Activated CD4-positive, alpha-beta T cell treated with anti-CD3 and anti-CD28 coated beads for 36 hours (primary cell): ENCODE data around the gene KIF9. TPM values are rescaled to one million over a fixed set of nuclear protein-coding genes. Genes with fewer than 3 reads are reported as not detected.
A peak's percentile ranks its signal among the peaks of the same experiment; 100 is the strongest.
"Not testable (repeated sequence)": the region's sequence is repeated elsewhere in the genome, so short reads cannot be mapped to it uniquely, and the experiment has no call there.

Experiments used
- ATAC-seq: fragments of 200-7000 bp; cut with Tn5 transposase; one replicate; pipeline ENCODE4 v1.10.0; 2021; ENCODE audit warnings: mild to moderate bottlenecking, moderate library complexity
- CTCF ChIA-PET: fragments of 350-600 bp; sonication (Branson Sonifier 250); formaldehyde crosslinking; loops from one replicate; lab custom pipeline; 2021; ENCODE audit warnings: antibody characterized with exemption; lab: Charles Lee
- POLR2A ChIA-PET: fragments of 350-600 bp; sonication (Branson Sonifier 250); formaldehyde crosslinking; loops from one replicate; lab custom pipeline; 2021; ENCODE audit warnings: antibody characterized with exemption, inconsistent platforms; lab: Charles Lee
- DNase-seq: peaks from one replicate; pipeline ENCODE4 v3.0.0-alpha.2; 2020
- H3K27ac Mint-ChIP-seq: one replicate; pipeline ENCODE4 v1.8.0; 2021; ENCODE audit warnings: mixed read lengths
- H3K27me3 Mint-ChIP-seq: one replicate; pipeline ENCODE4 v1.8.0; 2021; ENCODE audit warnings: mixed read lengths
- H3K36me3 Mint-ChIP-seq: one replicate; pipeline ENCODE4 v1.8.0; 2021; ENCODE audit warnings: low read depth, mixed read lengths
- H3K4me1 Mint-ChIP-seq: one replicate; pipeline ENCODE4 v1.8.0; 2021; ENCODE audit warnings: mixed read lengths
- H3K4me3 Mint-ChIP-seq: one replicate; pipeline ENCODE4 v1.8.0; 2021; ENCODE audit warnings: mild to moderate bottlenecking, moderate library complexity, mixed read lengths
- H3K9me3 Mint-ChIP-seq: one replicate; pipeline ENCODE4 v1.8.0; 2021; ENCODE audit warnings: low read depth, mixed read lengths
- intact Hi-C, 2 experiments: fragments of 100-400 bp; cut with DNase I in 1 of 2; cut with micrococcal nuclease in 1 of 2; formaldehyde crosslinking; loops; one replicate each; pipeline versions ENCODE4 v1.14.2 to v1.15.1; 2022 to 2024; cut with DNase I, micrococcal nuclease
- total RNA-seq, 2 experiments: library from RNA; stranded (reverse); gene quantifications; one replicate each; pipeline ENCODE4 v1.2.3, GENCODE V29; 2021

The KIF9 gene
- total RNA-seq, 2 experiments from 2014 or later, result 2.7 to 5.3 TPM

GRCh38 chr3:47291754-47292420 lies 9.3 kb upstream of the KIF9 start:
- intact Hi-C loops, H3K27ac Mint-ChIP-seq, ATAC-seq, H3K9me3 Mint-ChIP-seq, DNase-seq, POLR2A ChIA-PET, H3K27me3 Mint-ChIP-seq, H3K4me3 Mint-ChIP-seq: not testable (repeated sequence)
- peaks cover 29% of the 10 kb centered on the region for H3K4me1 Mint-ChIP-seq
- H3K36me3 Mint-ChIP-seq, result peaks cover 30% of the 10 kb centered on the region
- CTCF ChIA-PET, result interaction anchor here (0.8 kb wide), 1 partner anchor 248 kb away, joined by 3 read pairs; no protein-coding TSS in a partner anchor

- Mint-ChIP-seq H3K9me3 (no peaks in the 10 kb centered on the region), H3K27me3 (no peaks in the 10 kb centered on the region), H3K4me1 (peaks cover 30% of the 10 kb centered on the region), H3K27ac (no peak overlapping the region), H3K36me3 (peaks cover 33% of the 10 kb centered on the region), H3K4me3 (no peak overlapping the region)
- DNase-seq (no peak), ATAC-seq (no peak)
- intact Hi-C loops, result no loop called here
- CTCF ChIA-PET, result interaction anchor here (0.6 to 0.8 kb wide), 2 partner anchors 127 to 247 kb away, joined by 3 read pairs; no protein-coding TSS in a partner anchor
- POLR2A ChIA-PET, result no interaction called here
Observed at GRCh38 chr3:47291158-47291753, 8.7 kb upstream of the KIF9 start.

GRCh38 chr3:47288966-47289910 lies 6.6 kb upstream of the KIF9 start:
- ATAC-seq (no peak), DNase-seq (no peak)
- Mint-ChIP-seq H3K4me1 (peaks cover 31% of the 10 kb centered on the region), H3K9me3 (no peaks in the 10 kb centered on the region), H3K27me3 (no peaks in the 10 kb centered on the region), H3K4me3 (no peak overlapping the region), H3K27ac (no peak overlapping the region), H3K36me3 (peaks cover 37% of the 10 kb centered on the region)
- intact Hi-C loops, result loop anchor here in 1 of 2 experiments (5.0 kb wide), 1 partner anchor 1477 kb away; no protein-coding TSS in a partner anchor
- ChIA-PET POLR2A (interaction anchor here (0.6 kb wide), 1 partner anchor 45 kb away, joined by 3 read pairs; no protein-coding TSS in a partner anchor), CTCF (interaction anchor here (1.1 kb wide), 1 partner anchor 14 kb away, joined by 3 read pairs; no protein-coding TSS in a partner anchor)

GRCh38 chr3:47283591-47284364 lies 1.2 kb upstream of the KIF9 start:
- Mint-ChIP-seq H3K36me3 (peaks cover 18% of the 10 kb centered on the region), H3K4me3 (peak overlapping the region; percentile 95), H3K27ac (peak overlapping the region; percentile 99), H3K4me1 (peaks cover 31% of the 10 kb centered on the region), H3K27me3 (no peaks in the 10 kb centered on the region), H3K9me3 (no peaks in the 10 kb centered on the region)
- DNase-seq, result peak; percentile 63
- CTCF ChIA-PET, result no interaction called here
- peak; percentile 10 for ATAC-seq
- POLR2A ChIA-PET, result interaction anchor here (1.8 kb wide), 1 partner anchor 96 kb away, joined by 6 read pairs; no protein-coding TSS in a partner anchor
- intact Hi-C loops, result loop anchor here (1.0 to 5.0 kb wide), 6 partner anchors 39 to 1809 kb away; partner anchors contain the start of genes QRICH1 (in 1 of the 2) and SCAP (in 1 of the 2)

GRCh38 chr3:47283193-47283537 lies 566 bp upstream of the KIF9 start:
- ATAC-seq, result peak; percentile 8
- DNase-seq, result peak; percentile 49
- POLR2A ChIA-PET, result interaction anchor here (1.1 to 1.8 kb wide), 2 partner anchors 97 to 118 kb away, joined by 4 to 6 read pairs; no protein-coding TSS in a partner anchor
- intact Hi-C loops, result loop anchor here (1.0 to 5.0 kb wide), 6 partner anchors 39 to 1809 kb away; partner anchors contain the start of genes QRICH1 (in 1 of the 2) and SCAP (in 1 of the 2)
- H3K4me1 Mint-ChIP-seq, result peaks cover 31% of the 10 kb centered on the region
- peak overlapping the region; percentile 99 for H3K27ac Mint-ChIP-seq
- H3K9me3 Mint-ChIP-seq, result no peaks in the 10 kb centered on the region
- H3K36me3 Mint-ChIP-seq, result peaks cover 17% of the 10 kb centered on the region
- CTCF ChIA-PET, result interaction anchor here (2.0 kb wide), 2 partner anchors 10 to 118 kb away, joined by 6 to 7 read pairs; partner anchors contain the start of gene SETD2
- peak overlapping the region; percentile 95 for H3K4me3 Mint-ChIP-seq
- H3K27me3 Mint-ChIP-seq, result no peaks in the 10 kb centered on the region

- no peaks in the 10 kb centered on the region for H3K9me3 Mint-ChIP-seq
- DNase-seq (no peak), ATAC-seq (no peak)
- intact Hi-C loops, result loop anchor here (2.0 to 5.0 kb wide), 4 partner anchors 42 to 1812 kb away; partner anchors contain the start of gene QRICH1 (in 1 of the 2)
- no peak overlapping the region for H3K27ac Mint-ChIP-seq
- peaks cover 19% of the 10 kb centered on the region for H3K4me1 Mint-ChIP-seq
- POLR2A ChIA-PET, result no interaction called here
- CTCF ChIA-PET, result no interaction called here
- H3K4me3 Mint-ChIP-seq, result no peak overlapping the region
- H3K36me3 Mint-ChIP-seq, result peaks cover 6% of the 10 kb centered on the region
- H3K27me3 Mint-ChIP-seq, result no peaks in the 10 kb centered on the region
Observed at GRCh38 chr3:47280519-47280918, 2.1 kb downstream of the KIF9 start.

GRCh38 chr3:47276558-47276957 lies 6.0 kb downstream of the KIF9 start:
- ATAC-seq, result no peak
- Mint-ChIP-seq H3K27me3 (no peaks in the 10 kb centered on the region), H3K4me3 (no peak overlapping the region), H3K9me3 (no peaks in the 10 kb centered on the region), H3K27ac (no peak overlapping the region), H3K4me1 (peaks cover under 1% of the 10 kb centered on the region), H3K36me3 (no peaks in the 10 kb centered on the region)
- POLR2A ChIA-PET, result no interaction called here
- DNase-seq, result no peak
- CTCF ChIA-PET, result no interaction called here
- intact Hi-C loops, result no loop called here

GRCh38 chr3:47274652-47275051 lies 7.9 kb downstream of the KIF9 start:
- POLR2A ChIA-PET, result no interaction called here
- H3K27ac Mint-ChIP-seq, result no peak overlapping the region
- DNase-seq (no peak), ATAC-seq (no peak)
- H3K9me3 Mint-ChIP-seq, result no peaks in the 10 kb centered on the region
- H3K27me3 Mint-ChIP-seq, result no peaks in the 10 kb centered on the region
- no peaks in the 10 kb centered on the region for H3K36me3 Mint-ChIP-seq
- no peaks in the 10 kb centered on the region for H3K4me1 Mint-ChIP-seq
- no peak overlapping the region for H3K4me3 Mint-ChIP-seq
- intact Hi-C loops, result no loop called here
- CTCF ChIA-PET, result no interaction called here

GRCh38 chr3:47273564-47273963 lies 9.0 kb downstream of the KIF9 start:
- Mint-ChIP-seq H3K9me3 (no peaks in the 10 kb centered on the region), H3K4me3 (no peak overlapping the region), H3K27me3 (no peaks in the 10 kb centered on the region), H3K4me1 (no peaks in the 10 kb centered on the region), H3K36me3 (no peaks in the 10 kb centered on the region), H3K27ac (no peak overlapping the region)
- intact Hi-C loops, result no loop called here
- ChIA-PET POLR2A (no interaction called here), CTCF (no interaction called here)
- DNase-seq, result no peak
- no peak for ATAC-seq

GRCh38 chr3:47270526-47270925 lies 12.1 kb downstream of the KIF9 start:
- ChIA-PET POLR2A (interaction anchor here (0.6 to 0.7 kb wide), 2 partner anchors 16 to 510 kb away, joined by 3 read pairs; no protein-coding TSS in a partner anchor), CTCF (interaction anchor here (0.8 to 0.9 kb wide), 3 partner anchors 8 to 39 kb away, joined by 3 read pairs; no protein-coding TSS in a partner anchor)
- peaks cover 6% of the 10 kb centered on the region for H3K4me1 Mint-ChIP-seq
- ATAC-seq (no peak), DNase-seq (no peak)
- no peak overlapping the region for H3K27ac Mint-ChIP-seq
- no peaks in the 10 kb centered on the region for H3K9me3 Mint-ChIP-seq
- intact Hi-C loops, result no loop called here
- no peak overlapping the region for H3K4me3 Mint-ChIP-seq
- H3K27me3 Mint-ChIP-seq, result no peaks in the 10 kb centered on the region
- no peaks in the 10 kb centered on the region for H3K36me3 Mint-ChIP-seq
